Glutamatergic neuron (in vitro differentiated cells): Measurements from ENCODE around the gene SLC9A3. TPM values are rescaled to one million over a fixed set of nuclear protein-coding genes. Genes with fewer than 3 reads are reported as not detected.

ENCODE experiments used
- DNase-seq: peaks from one replicate; pipeline ENCODE4 v3.0.0; 2022
- H3K27ac Mint-ChIP-seq: one replicate; pipeline ENCODE4 v1.8.0; 2020; ENCODE audit warnings: mild to moderate bottlenecking, mixed read lengths, inconsistent platforms; ENCODE audit not compliant: unreplicated experiment
- H3K27me3 Mint-ChIP-seq: one replicate; pipeline ENCODE4 v1.8.0; 2020; ENCODE audit warnings: mild to moderate bottlenecking, moderate library complexity, mixed read lengths, inconsistent platforms; ENCODE audit not compliant: unreplicated experiment
- H3K36me3 Mint-ChIP-seq: one replicate; pipeline ENCODE4 v1.8.0; 2020; ENCODE audit warnings: mild to moderate bottlenecking, mixed read lengths, inconsistent platforms; ENCODE audit not compliant: unreplicated experiment
- H3K4me1 Mint-ChIP-seq: one replicate; pipeline ENCODE4 v1.8.0; 2020; ENCODE audit warnings: mild to moderate bottlenecking, low read depth, mixed read lengths, inconsistent platforms; ENCODE audit not compliant: unreplicated experiment
- H3K4me3 Mint-ChIP-seq: one replicate; pipeline ENCODE4 v1.8.0; 2020; ENCODE audit warnings: mild to moderate bottlenecking, mixed read lengths, inconsistent platforms; ENCODE audit not compliant: unreplicated experiment
- H3K9me3 Mint-ChIP-seq: one replicate; pipeline ENCODE4 v1.8.0; 2020; ENCODE audit warnings: mild to moderate bottlenecking, moderate library complexity, mixed read lengths, inconsistent platforms; ENCODE audit not compliant: unreplicated experiment
- total RNA-seq: library from RNA; stranded (reverse); fragmentation: NEBNext Ultra II Directional; extraction: Animal tissue kit (Norgen Biotek cat#: 25700); gene quantifications from one replicate; pipeline ENCODE4 v1.2.1, GENCODE V29; 2021; ENCODE audit not compliant: unreplicated experiment
- TF ChIP-seq, protein P1 (sequence below): fragments of 200-600 bp; sonication (generic); IDR thresholded peaks from one replicate; pipeline ENCODE4 v1.5.0; 2021; ENCODE audit not compliant: partially characterized antibody, unreplicated experiment

Gene SLC9A3
- total RNA-seq, 1 donor from 2014 or later = 1.1 TPM

- DNase-seq = no peak
- H3K27me3 Mint-ChIP-seq = peaks cover 10% of the 10 kb centered on the region
These were observed 92.6 kb downstream of the SLC9A3 start for GRCh38 chr5:431711-432050.

GRCh38 chr5:431001-431710, 93.1 kb downstream of the SLC9A3 start:
- DNase-seq = peak; percentile 84

More at GRCh38 chr5:431711-432050, 92.6 kb downstream of the SLC9A3 start:
- H3K4me3 Mint-ChIP-seq = no peak overlapping the region
- H3K27ac Mint-ChIP-seq = no peak overlapping the region
- TF ChIP-seq, protein P1, sequence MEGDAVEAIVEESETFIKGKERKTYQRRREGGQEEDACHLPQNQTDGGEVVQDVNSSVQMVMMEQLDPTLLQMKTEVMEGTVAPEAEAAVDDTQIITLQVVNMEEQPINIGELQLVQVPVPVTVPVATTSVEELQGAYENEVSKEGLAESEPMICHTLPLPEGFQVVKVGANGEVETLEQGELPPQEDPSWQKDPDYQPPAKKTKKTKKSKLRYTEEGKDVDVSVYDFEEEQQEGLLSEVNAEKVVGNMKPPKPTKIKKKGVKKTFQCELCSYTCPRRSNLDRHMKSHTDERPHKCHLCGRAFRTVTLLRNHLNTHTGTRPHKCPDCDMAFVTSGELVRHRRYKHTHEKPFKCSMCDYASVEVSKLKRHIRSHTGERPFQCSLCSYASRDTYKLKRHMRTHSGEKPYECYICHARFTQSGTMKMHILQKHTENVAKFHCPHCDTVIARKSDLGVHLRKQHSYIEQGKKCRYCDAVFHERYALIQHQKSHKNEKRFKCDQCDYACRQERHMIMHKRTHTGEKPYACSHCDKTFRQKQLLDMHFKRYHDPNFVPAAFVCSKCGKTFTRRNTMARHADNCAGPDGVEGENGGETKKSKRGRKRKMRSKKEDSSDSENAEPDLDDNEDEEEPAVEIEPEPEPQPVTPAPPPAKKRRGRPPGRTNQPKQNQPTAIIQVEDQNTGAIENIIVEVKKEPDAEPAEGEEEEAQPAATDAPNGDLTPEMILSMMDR = no peak
- peaks cover 3% of the 10 kb centered on the region for H3K4me1 Mint-ChIP-seq
- H3K36me3 Mint-ChIP-seq = peaks cover 4% of the 10 kb centered on the region
- peaks cover 4% of the 10 kb centered on the region for H3K9me3 Mint-ChIP-seq

GRCh38 chr5:430214-430925, 93.9 kb downstream of the SLC9A3 start:
- Mint-ChIP-seq H3K27me3 (peaks cover 6% of the 10 kb centered on the region), H3K36me3 (peaks cover 4% of the 10 kb centered on the region), H3K27ac (no peak overlapping the region), H3K4me3 (no peak overlapping the region), H3K9me3 (peaks cover 4% of the 10 kb centered on the region), H3K4me1 (peaks cover 3% of the 10 kb centered on the region)
- TF ChIP-seq, protein P1 = no peak
- peak; percentile 6 for DNase-seq

More at GRCh38 chr5:431001-431710, 93.1 kb downstream of the SLC9A3 start:
- H3K27me3 Mint-ChIP-seq = peaks cover 8% of the 10 kb centered on the region
- peaks cover 4% of the 10 kb centered on the region for H3K36me3 Mint-ChIP-seq
- H3K4me3 Mint-ChIP-seq = no peak overlapping the region
- TF ChIP-seq, protein P1 = peak; percentile 88
- H3K4me1 Mint-ChIP-seq = peaks cover 3% of the 10 kb centered on the region
- peaks cover 6% of the 10 kb centered on the region for H3K9me3 Mint-ChIP-seq
- no peak overlapping the region for H3K27ac Mint-ChIP-seq

GRCh38 chr5:429453-430188, 94.6 kb downstream of the SLC9A3 start:
- Mint-ChIP-seq H3K9me3 (peaks cover 4% of the 10 kb centered on the region), H3K4me3 (no peak overlapping the region), H3K4me1 (peaks cover 3% of the 10 kb centered on the region), H3K36me3 (peaks cover 4% of the 10 kb centered on the region), H3K27me3 (peaks cover 6% of the 10 kb centered on the region), H3K27ac (no peak overlapping the region)
- TF ChIP-seq, protein P1 = no peak
- DNase-seq = peak; percentile 27
